Activated naive CD4-positive, alpha-beta T cell treated with anti-CD3 and anti-CD28 coated beads, Interleukin-2, amount 10 ng/mL, durations not matched to agents 7 days and 5 days (primary cell): ENCODE data around the gene MRPL23.

Experiments
- CTCF ChIA-PET: fragments of 350-600 bp; sonication (Branson Sonifier 250); formaldehyde crosslinking; loops from one replicate; lab custom pipeline; 2021; ENCODE audit warnings: antibody characterized with exemption; lab: Charles Lee
- DNase-seq: peaks from one replicate; pipeline ENCODE4 v3.0.0-alpha.2; 2020
- H3K27ac Mint-ChIP-seq: one replicate; pipeline ENCODE4 v1.8.0; 2021; ENCODE audit warnings: mild to moderate bottlenecking, moderate library complexity, mixed read lengths
- H3K27me3 Mint-ChIP-seq: one replicate; pipeline ENCODE4 v1.8.0; 2021; ENCODE audit warnings: mild to moderate bottlenecking, mixed read lengths
- H3K36me3 Mint-ChIP-seq: one replicate; pipeline ENCODE4 v1.8.0; 2021; ENCODE audit warnings: mixed read lengths
- H3K4me1 Mint-ChIP-seq: one replicate; pipeline ENCODE4 v1.8.0; 2021; ENCODE audit warnings: mixed read lengths
- H3K4me3 Mint-ChIP-seq: one replicate; pipeline ENCODE4 v1.8.0; 2021; ENCODE audit warnings: mild to moderate bottlenecking, moderate library complexity, mixed read lengths
- H3K9me3 Mint-ChIP-seq: one replicate; pipeline ENCODE4 v1.8.0; 2021; ENCODE audit warnings: mixed read lengths

Gene MRPL23

GRCh38 chr11:1992111-1992510, 45.0 kb downstream of the MRPL23 start:
- CTCF ChIA-PET, result interaction anchor here (0.9 kb wide), 1 partner anchor 339 kb away, joined by 3 read pairs; no protein-coding TSS in a partner anchor

GRCh38 chr11:1994121-1994520, 47.0 kb downstream of the MRPL23 start:
- H3K4me1 Mint-ChIP-seq, result no peaks in the 10 kb centered on the region
- DNase-seq, result no peak
- no peaks in the 10 kb centered on the region for H3K27me3 Mint-ChIP-seq
- no peak overlapping the region for H3K27ac Mint-ChIP-seq
- no peaks in the 10 kb centered on the region for H3K9me3 Mint-ChIP-seq
- no peak overlapping the region for H3K4me3 Mint-ChIP-seq
- CTCF ChIA-PET, result no interaction called here
- H3K36me3 Mint-ChIP-seq, result no peaks in the 10 kb centered on the region

More at GRCh38 chr11:1992111-1992510, 45.0 kb downstream of the MRPL23 start:
- H3K27me3 Mint-ChIP-seq, result no peaks in the 10 kb centered on the region
- no peak overlapping the region for H3K27ac Mint-ChIP-seq
- no peaks in the 10 kb centered on the region for H3K36me3 Mint-ChIP-seq
- no peaks in the 10 kb centered on the region for H3K9me3 Mint-ChIP-seq
- no peak for DNase-seq
- H3K4me3 Mint-ChIP-seq, result no peak overlapping the region
- no peaks in the 10 kb centered on the region for H3K4me1 Mint-ChIP-seq

- H3K4me3 Mint-ChIP-seq, result no peak within 1 kb of the TSS
- no peak within 1 kb of the TSS for H3K27ac Mint-ChIP-seq
- CTCF ChIA-PET, result interaction anchor here (0.8 kb wide), 1 partner anchor 144 kb away, joined by 3 read pairs; no protein-coding TSS in a partner anchor
- H3K4me1 Mint-ChIP-seq, result no peaks in the 10 kb centered on the region
- no peaks in the 10 kb centered on the region for H3K9me3 Mint-ChIP-seq
- H3K27me3 Mint-ChIP-seq, result no peaks in the 10 kb centered on the region
- H3K36me3 Mint-ChIP-seq, result no peaks in the 10 kb centered on the region
- DNase-seq, result no peak
Observed at GRCh38 chr11:1997755-1998154, 50.6 kb downstream of the MRPL23 start, which contains the start of gene H19. Gene H19 (minus strand): TSS chr11:1997842.

DNA sequence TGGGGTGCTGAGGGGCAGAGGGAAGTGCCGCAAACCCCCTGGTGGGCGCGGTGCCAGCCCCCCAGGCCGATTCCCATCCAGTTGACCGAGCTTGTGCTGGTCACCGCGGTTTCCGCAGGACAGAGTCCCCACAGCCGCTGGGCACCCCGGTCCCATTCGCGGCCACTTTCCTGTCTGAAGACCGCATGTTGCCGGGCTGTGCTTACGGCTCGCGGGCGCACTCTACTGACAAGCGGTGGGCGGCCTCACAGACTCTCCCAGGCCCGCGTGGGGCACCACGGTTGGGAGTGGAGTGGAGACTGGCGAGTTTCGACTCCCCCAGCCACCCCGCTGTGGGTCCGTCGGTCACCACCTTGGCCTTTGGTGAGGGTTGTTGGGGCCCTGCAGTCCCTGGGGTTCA, 51.2 kb downstream of the MRPL23 start:
- Mint-ChIP-seq H3K4me1 (no peaks in the 10 kb centered on the region), H3K27me3 (no peaks in the 10 kb centered on the region), H3K36me3 (no peaks in the 10 kb centered on the region), H3K4me3 (no peak overlapping the region), H3K9me3 (no peaks in the 10 kb centered on the region), H3K27ac (no peak overlapping the region)
- DNase-seq, result no peak
- CTCF ChIA-PET, result no interaction called here

DNA sequence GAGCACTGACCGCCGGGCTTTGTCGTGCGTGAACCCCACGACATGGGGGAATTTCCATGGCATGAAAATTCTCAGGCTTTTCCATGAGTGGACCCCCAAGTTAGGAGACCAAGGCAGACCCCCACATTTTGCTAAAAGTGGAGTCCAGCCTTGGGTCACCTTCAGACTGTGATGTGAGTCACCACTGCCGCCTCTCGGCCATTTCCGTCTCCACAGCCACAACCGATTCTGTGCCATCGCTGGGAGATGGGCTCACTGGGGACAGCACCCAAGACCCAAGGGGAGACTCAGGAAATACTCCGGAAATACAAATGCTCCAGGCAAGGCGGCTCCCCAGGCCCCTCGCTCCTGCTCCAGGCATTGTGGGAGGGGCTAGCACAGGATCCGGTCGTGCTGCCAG, 51.7 kb downstream of the MRPL23 start:
- H3K27ac Mint-ChIP-seq, result no peak overlapping the region
- no peaks in the 10 kb centered on the region for H3K27me3 Mint-ChIP-seq
- H3K36me3 Mint-ChIP-seq, result no peaks in the 10 kb centered on the region
- CTCF ChIA-PET, result interaction anchor here (0.8 to 4.1 kb wide), 6 partner anchors 116 to 346 kb away, joined by 3 to 38 read pairs (median 4); no protein-coding TSS in a partner anchor
- no peak for DNase-seq
- no peaks in the 10 kb centered on the region for H3K9me3 Mint-ChIP-seq
- no peaks in the 10 kb centered on the region for H3K4me1 Mint-ChIP-seq
- no peak overlapping the region for H3K4me3 Mint-ChIP-seq

DNA sequence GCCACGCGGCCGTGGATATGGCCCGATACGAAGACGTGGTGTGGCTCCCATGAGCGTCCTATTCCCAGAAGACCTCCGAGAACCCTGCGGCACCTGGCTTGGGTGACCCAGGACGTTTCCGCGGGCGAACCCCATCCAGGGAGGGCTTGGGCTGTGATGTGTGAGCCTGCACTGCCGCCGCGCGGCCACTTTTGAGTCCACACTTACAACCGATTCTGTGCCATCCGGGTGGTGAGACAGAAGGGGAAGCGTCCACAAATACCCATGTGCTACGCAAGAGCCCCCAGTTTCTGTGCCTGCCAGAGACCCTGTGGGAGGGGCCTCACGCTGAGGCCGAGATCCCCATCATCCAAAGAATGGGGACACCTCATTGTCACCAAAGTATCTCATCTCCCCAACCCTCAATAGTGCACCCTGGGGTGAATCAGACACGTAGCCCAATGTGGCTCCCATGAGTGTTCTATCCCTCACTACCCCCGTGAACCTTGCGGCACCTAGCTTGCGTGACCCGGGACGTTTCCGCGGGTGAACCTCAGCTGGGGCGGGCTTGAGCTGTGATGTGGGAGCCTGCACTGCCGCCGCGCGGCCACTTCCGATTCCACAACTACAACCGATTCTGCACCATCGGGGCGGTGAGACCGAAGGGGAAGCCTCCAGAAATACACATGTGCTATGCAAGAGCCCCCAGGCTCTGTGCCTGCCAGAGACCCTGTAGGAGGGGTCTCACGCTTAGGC, 55.1 kb downstream of the MRPL23 start:
- Mint-ChIP-seq H3K9me3 (no peaks in the 10 kb centered on the region), H3K4me1 (no peaks in the 10 kb centered on the region)
- CTCF ChIA-PET, result interaction anchor here (0.9 to 4.1 kb wide), 9 partner anchors 54 to 350 kb away, joined by 3 to 38 read pairs (median 9); partner anchors contain the start of genes MRPL23 and SYT8

DNA sequence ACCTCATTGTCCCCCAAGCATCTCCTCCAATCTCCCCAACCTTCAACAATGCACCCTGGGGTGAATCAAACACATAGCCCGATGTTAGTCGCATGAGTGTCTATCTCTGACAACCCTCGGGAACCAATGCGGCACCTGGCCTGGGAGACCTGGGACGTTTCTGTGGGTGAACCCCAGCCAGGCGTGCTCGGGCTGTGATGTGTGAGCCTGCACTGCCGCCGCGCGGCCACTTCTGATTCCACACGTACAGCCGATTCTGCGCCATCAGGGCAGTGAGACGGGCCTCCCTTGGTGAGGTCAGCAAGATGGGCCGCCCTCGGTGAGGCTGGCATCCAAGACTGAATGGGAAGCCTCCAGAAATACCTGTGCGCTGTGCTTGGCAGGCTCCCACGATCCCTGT, 55.7 kb downstream of the MRPL23 start:
- Mint-ChIP-seq H3K4me3 (no peak overlapping the region), H3K4me1 (no peaks in the 10 kb centered on the region), H3K36me3 (no peaks in the 10 kb centered on the region), H3K27me3 (no peaks in the 10 kb centered on the region), H3K27ac (no peak overlapping the region), H3K9me3 (no peaks in the 10 kb centered on the region)
- CTCF ChIA-PET, result interaction anchor here (2.0 to 4.1 kb wide), 6 partner anchors 150 to 309 kb away, joined by 8 to 38 read pairs (median 17); partner anchors contain the start of gene SYT8
- no peak for DNase-seq

More for the DNA sequence above, 55.1 kb downstream of the MRPL23 start:
- no peak overlapping the region for H3K4me3 Mint-ChIP-seq
- H3K27me3 Mint-ChIP-seq, result no peaks in the 10 kb centered on the region
- no peak overlapping the region for H3K27ac Mint-ChIP-seq
- H3K36me3 Mint-ChIP-seq, result no peaks in the 10 kb centered on the region
- DNase-seq, result no peak

GRCh38 chr11:2004466-2004865, 57.3 kb downstream of the MRPL23 start:
- CTCF ChIA-PET, result interaction anchor here (1.0 to 2.0 kb wide), 2 partner anchors 171 to 311 kb away, joined by 3 to 8 read pairs; no protein-coding TSS in a partner anchor
- no peaks in the 10 kb centered on the region for H3K9me3 Mint-ChIP-seq
- DNase-seq, result no peak
- H3K27me3 Mint-ChIP-seq, result no peaks in the 10 kb centered on the region
- no peaks in the 10 kb centered on the region for H3K36me3 Mint-ChIP-seq
- no peak overlapping the region for H3K27ac Mint-ChIP-seq
- no peaks in the 10 kb centered on the region for H3K4me1 Mint-ChIP-seq
- H3K4me3 Mint-ChIP-seq, result no peak overlapping the region
